H9 (cell line): Measurements from ENCODE around the gene KDM4C. TPM values are rescaled to one million over a fixed set of nuclear protein-coding genes. Genes with fewer than 3 reads are reported as not detected.

Experiments used
- DNase-seq: peaks from one replicate; pipeline ENCODE4 v3.0.0-alpha.2; 2017
- H2AFZ ChIP-seq: one replicate; pipeline ENCODE4 v1.6.1; 2013; ENCODE audit warnings: mild to moderate bottlenecking, low read length, control low read depth, moderate library complexity
- H2AK5ac ChIP-seq: 2 replicates; pipeline ENCODE4 v1.6.1; 2013; ENCODE audit warnings: low read length, control low read depth, mixed read lengths; ENCODE audit not compliant: insufficient read length
- H2BK120ac ChIP-seq: one replicate; pipeline ENCODE4 v1.6.1; 2013; ENCODE audit warnings: low read depth, mild to moderate bottlenecking, low read length, control low read depth, inconsistent platforms; ENCODE audit not compliant: poor library complexity, severe bottlenecking
- H2BK12ac ChIP-seq: 2 replicates; pipeline ENCODE4 v1.6.1; 2013; ENCODE audit warnings: low read length, control low read depth, mixed read lengths, low read depth; ENCODE audit not compliant: insufficient read length
- H2BK15ac ChIP-seq: 2 replicates; pipeline ENCODE4 v1.6.1; 2013; ENCODE audit warnings: low read depth, low read length, control low read depth
- H2BK20ac ChIP-seq: one replicate; pipeline ENCODE4 v1.6.1; 2013; ENCODE audit warnings: low read depth, mild to moderate bottlenecking, low read length, control low read depth, inconsistent platforms; ENCODE audit not compliant: poor library complexity, severe bottlenecking
- H2BK5ac ChIP-seq: 2 replicates; pipeline ENCODE4 v1.6.1; 2013; ENCODE audit warnings: low read length, control low read depth, mixed read lengths; ENCODE audit not compliant: insufficient read length
- H3K14ac ChIP-seq: 2 replicates; pipeline ENCODE4 v1.6.1; 2013; ENCODE audit warnings: low read length, control low read depth; ENCODE audit not compliant: insufficient read depth
- H3K18ac ChIP-seq: 2 replicates; pipeline ENCODE4 v1.6.1; 2013; ENCODE audit warnings: low read depth, mild to moderate bottlenecking, mixed read lengths, low read length, control low read depth; ENCODE audit not compliant: insufficient read length
- H3K23ac ChIP-seq: 2 replicates; pipeline ENCODE4 v1.6.1; 2013; ENCODE audit warnings: low read length, control low read depth, mixed read lengths, low read depth; ENCODE audit not compliant: insufficient read length
- H3K23me2 ChIP-seq: 2 replicates; pipeline ENCODE4 v1.6.1; 2013; ENCODE audit warnings: low read depth, mild to moderate bottlenecking, mixed read lengths, low read length, control low read depth; ENCODE audit not compliant: insufficient read length, poor library complexity, severe bottlenecking
- H3K27ac ChIP-seq: 2 replicates; pipeline ENCODE4 v1.5.1; 2013; ENCODE audit warnings: low read length, control low read depth, mixed read lengths, low read depth; ENCODE audit not compliant: insufficient read length
- H3K27me3 ChIP-seq: 2 replicates; pipeline ENCODE4 v1.6.1; 2013; ENCODE audit warnings: low read length, control low read depth, inconsistent platforms; ENCODE audit not compliant: insufficient read depth
- H3K4ac ChIP-seq: 2 replicates; pipeline ENCODE4 v1.6.1; 2013; ENCODE audit warnings: low read depth, mild to moderate bottlenecking, control low read depth, inconsistent platforms, low read length, moderate library complexity
- H3K4me1 ChIP-seq: 2 replicates; pipeline ENCODE4 v1.6.1; 2013; ENCODE audit warnings: low read length, control low read depth, inconsistent platforms; ENCODE audit not compliant: insufficient read depth
- H3K4me2 ChIP-seq: 2 replicates; pipeline ENCODE4 v1.6.1; 2013; ENCODE audit warnings: low read length, control low read depth, mixed read lengths; ENCODE audit not compliant: insufficient read length, insufficient read depth
- H3K56ac ChIP-seq: 2 replicates; pipeline ENCODE4 v1.6.1; 2013; ENCODE audit warnings: low read depth, mild to moderate bottlenecking, mixed read lengths, low read length, control low read depth; ENCODE audit not compliant: insufficient read length
- H3K79me1 ChIP-seq: 2 replicates; pipeline ENCODE4 v1.6.1; 2013; ENCODE audit warnings: low read depth, mild to moderate bottlenecking, moderate library complexity, low read length, control low read depth, inconsistent platforms; ENCODE audit not compliant: insufficient read depth, poor library complexity, severe bottlenecking
- H3K79me2 ChIP-seq: 2 replicates; pipeline ENCODE4 v1.6.1; 2013; ENCODE audit warnings: low read length, control low read depth, inconsistent platforms; ENCODE audit not compliant: insufficient read depth
- H3K9ac ChIP-seq: 2 replicates; pipeline ENCODE4 v1.6.1; 2013; ENCODE audit warnings: low read length, control low read depth, mixed read lengths; ENCODE audit not compliant: insufficient read length; ENCODE audit errors: extremely low read depth
- H3K9me3 ChIP-seq: one replicate; pipeline ENCODE4 v1.6.1; 2013; ENCODE audit warnings: low read depth, low read length, inconsistent platforms; ENCODE audit not compliant: control insufficient read depth
- H3T11ph ChIP-seq: one replicate; pipeline ENCODE4 v1.6.1; 2013; ENCODE audit warnings: mild to moderate bottlenecking, low read length, control low read depth, inconsistent platforms
- H4K20me1 ChIP-seq: one replicate; pipeline ENCODE4 v1.6.1; 2013; ENCODE audit not compliant: control insufficient read depth, insufficient read length, insufficient read depth
- H4K5ac ChIP-seq: 2 replicates; pipeline ENCODE4 v1.6.1; 2013; ENCODE audit warnings: low read depth, mild to moderate bottlenecking, mixed read lengths, low read length, control low read depth; ENCODE audit not compliant: insufficient read length
- H4K8ac ChIP-seq: replicated peaks from 2 replicates; pipeline ENCODE4 v1.6.1; 2013; ENCODE audit warnings: low read length, control low read depth, mixed read lengths, low read depth; ENCODE audit not compliant: insufficient read length
- H4K91ac ChIP-seq: 2 replicates; pipeline ENCODE4 v1.6.1; 2013; ENCODE audit warnings: low read depth, mild to moderate bottlenecking, moderate library complexity, mixed read lengths, low read length, control low read depth; ENCODE audit not compliant: insufficient read length
- H3K27ac Mint-ChIP-seq, 3 experiments: 2 replicates in 2 of 3; 3 replicates in 1 of 3; pipeline ENCODE4 v1.8.0; 2020 to 2021; ENCODE audit warnings: mixed read lengths in 3 of 3, mild to moderate bottlenecking in 1 of 3, moderate library complexity in 1 of 3
- H3K27me3 Mint-ChIP-seq: 2 replicates; pipeline ENCODE4 v1.8.0; 2021; ENCODE audit warnings: low read depth, mild to moderate bottlenecking, moderate library complexity, mixed read lengths
- H3K36me3 Mint-ChIP-seq, 3 experiments: 2 replicates in 2 of 3; 3 replicates in 1 of 3; pipeline ENCODE4 v1.8.0; 2020 to 2021; ENCODE audit warnings: low read depth in 3 of 3, mixed read lengths in 3 of 3; ENCODE audit not compliant: insufficient read depth in 1 of 3
- H3K4me1 Mint-ChIP-seq, 2 experiments: 2 replicates each; pipeline ENCODE4 v1.8.0; 2020; ENCODE audit warnings: mixed read lengths in 2 of 2
- H3K4me3 Mint-ChIP-seq, 2 experiments: 2 replicates in 1 of 2; 3 replicates in 1 of 2; pipeline ENCODE4 v1.8.0; 2020 to 2021; ENCODE audit warnings: mild to moderate bottlenecking in 2 of 2, mixed read lengths in 2 of 2, moderate library complexity in 1 of 2
- H3K9me3 Mint-ChIP-seq, 2 experiments: 2 replicates in 1 of 2; 3 replicates in 1 of 2; pipeline ENCODE4 v1.8.0; 2020; ENCODE audit warnings: mild to moderate bottlenecking in 2 of 2, mixed read lengths in 2 of 2, moderate library complexity in 1 of 2
- WGBS: extraction: QIAGEN DNeasy Blood & Tissue Kit; methylation state at CpG from one replicate; pipeline ENCODE4 v1.1.7; 2013; ENCODE audit warnings: missing lambda C conversion rate, low lambda C conversion rate, mixed read lengths; ENCODE audit not compliant: insufficient read length; ENCODE audit errors: extremely low coverage; 5-methylcytosine and 5-hydroxymethylcytosine counted together
- total RNA-seq: library from RNA; stranded (reverse); gene quantifications from 2 replicates; pipeline ENCODE4 v1.2.1, GENCODE V29; 2021
- TF ChIP-seq, protein P1 (sequence below): fragments of 200-600 bp; sonication (generic); conservative IDR thresholded peaks from 3 replicates; pipeline ENCODE4 v1.8.0; 2021; ENCODE audit warnings: antibody characterized with exemption, mild to moderate bottlenecking

Gene KDM4C
- total RNA-seq, 1 experiment from 2014 or later, result 24.0 TPM

- H2BK12ac ChIP-seq, result no peak overlapping the region
- no peaks in the 10 kb centered on the region for H3K9me3 ChIP-seq
- no peak overlapping the region for H3K18ac ChIP-seq
- H3K36me3 Mint-ChIP-seq, result peaks cover 3 to 12% (median 11%) of the 10 kb centered on the region in 3 experiments; a peak in 6 of 7 replicates
- no peak overlapping the region for H3K27ac ChIP-seq
- no peaks in the 10 kb centered on the region for H3K79me1 ChIP-seq
- no peak overlapping the region for H3K9ac ChIP-seq
- H3K56ac ChIP-seq, result no peak overlapping the region
- no peak overlapping the region for H2BK5ac ChIP-seq
- no peak overlapping the region for H4K5ac ChIP-seq
- DNase-seq, result no peak
- H3K23ac ChIP-seq, result no peak overlapping the region
- H3T11ph ChIP-seq, result no peak overlapping the region
- H3K9me3 Mint-ChIP-seq, result no peaks in the 10 kb centered on the region
- no peak overlapping the region for H2BK120ac ChIP-seq
- no CpG with 5 or more reads among the region's 2 CpGs for whole genome bisulfite sequencing
- H3K27me3 Mint-ChIP-seq, result no peaks in the 10 kb centered on the region
- H3K4me1 Mint-ChIP-seq, result no peaks in the 10 kb centered on the region
- no peak overlapping the region for H3K14ac ChIP-seq
- H2AFZ ChIP-seq, result no peak overlapping the region
- no peak overlapping the region for H2BK15ac ChIP-seq
- H3K4ac ChIP-seq, result no peak overlapping the region
- H3K4me3 Mint-ChIP-seq, result no peak overlapping the region
- no peak overlapping the region for H3K4me2 ChIP-seq
- H3K23me2 ChIP-seq, result no peaks in the 10 kb centered on the region
- no peak overlapping the region for H4K8ac ChIP-seq
- no peak overlapping the region for H3K27ac Mint-ChIP-seq
- TF ChIP-seq, protein P1, sequence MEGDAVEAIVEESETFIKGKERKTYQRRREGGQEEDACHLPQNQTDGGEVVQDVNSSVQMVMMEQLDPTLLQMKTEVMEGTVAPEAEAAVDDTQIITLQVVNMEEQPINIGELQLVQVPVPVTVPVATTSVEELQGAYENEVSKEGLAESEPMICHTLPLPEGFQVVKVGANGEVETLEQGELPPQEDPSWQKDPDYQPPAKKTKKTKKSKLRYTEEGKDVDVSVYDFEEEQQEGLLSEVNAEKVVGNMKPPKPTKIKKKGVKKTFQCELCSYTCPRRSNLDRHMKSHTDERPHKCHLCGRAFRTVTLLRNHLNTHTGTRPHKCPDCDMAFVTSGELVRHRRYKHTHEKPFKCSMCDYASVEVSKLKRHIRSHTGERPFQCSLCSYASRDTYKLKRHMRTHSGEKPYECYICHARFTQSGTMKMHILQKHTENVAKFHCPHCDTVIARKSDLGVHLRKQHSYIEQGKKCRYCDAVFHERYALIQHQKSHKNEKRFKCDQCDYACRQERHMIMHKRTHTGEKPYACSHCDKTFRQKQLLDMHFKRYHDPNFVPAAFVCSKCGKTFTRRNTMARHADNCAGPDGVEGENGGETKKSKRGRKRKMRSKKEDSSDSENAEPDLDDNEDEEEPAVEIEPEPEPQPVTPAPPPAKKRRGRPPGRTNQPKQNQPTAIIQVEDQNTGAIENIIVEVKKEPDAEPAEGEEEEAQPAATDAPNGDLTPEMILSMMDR, result no peak
- no peak overlapping the region for H4K91ac ChIP-seq
- H3K79me2 ChIP-seq, result no peaks in the 10 kb centered on the region
- no peak overlapping the region for H2AK5ac ChIP-seq
- H3K4me1 ChIP-seq, result no peaks in the 10 kb centered on the region
- no peaks in the 10 kb centered on the region for H4K20me1 ChIP-seq
- H3K27me3 ChIP-seq, result no peaks in the 10 kb centered on the region
- no peak overlapping the region for H2BK20ac ChIP-seq
Observed at GRCh38 chr9:7003861-7004260, 246.1 kb downstream of the KDM4C start.
